Left ventricle myocardium superior (tissue), 1 donor: ENCODE results near the gene CACNA1B. TPM values are rescaled to one million over a fixed set of nuclear protein-coding genes. Genes with fewer than 3 reads are reported as not detected.
A peak's percentile ranks its signal among the peaks of the same experiment; 100 is the strongest.

Source experiments
- ATAC-seq: fragments of 200-7000 bp; cut with Tn5 transposase; one replicate; pipeline ENCODE4 v1.9.1; 2020; ENCODE audit warnings: mild to moderate bottlenecking, moderate library complexity
- DNase-seq: peaks from one replicate; pipeline ENCODE4 v3.0.0-alpha.2; 2020
- intact Hi-C: fragments of 100-400 bp; cut with micrococcal nuclease; formaldehyde crosslinking; loops from one replicate; pipeline ENCODE4 v1.11.0; 2022
- total RNA-seq: library from RNA; stranded (reverse); fragmentation: NEBNext Ultra II Directional; extraction: Animal tissue kit (Norgen Biotek cat#: 25700); gene quantifications from one replicate; pipeline ENCODE4 v1.2.1, GENCODE V29; 2021
- donor health status: DM: no; HTN: yes; CAD: no; lungs with severe emphysema.

The CACNA1B gene
- total RNA-seq, 1 donor from 2014 or later = 0.20 TPM

DNA sequence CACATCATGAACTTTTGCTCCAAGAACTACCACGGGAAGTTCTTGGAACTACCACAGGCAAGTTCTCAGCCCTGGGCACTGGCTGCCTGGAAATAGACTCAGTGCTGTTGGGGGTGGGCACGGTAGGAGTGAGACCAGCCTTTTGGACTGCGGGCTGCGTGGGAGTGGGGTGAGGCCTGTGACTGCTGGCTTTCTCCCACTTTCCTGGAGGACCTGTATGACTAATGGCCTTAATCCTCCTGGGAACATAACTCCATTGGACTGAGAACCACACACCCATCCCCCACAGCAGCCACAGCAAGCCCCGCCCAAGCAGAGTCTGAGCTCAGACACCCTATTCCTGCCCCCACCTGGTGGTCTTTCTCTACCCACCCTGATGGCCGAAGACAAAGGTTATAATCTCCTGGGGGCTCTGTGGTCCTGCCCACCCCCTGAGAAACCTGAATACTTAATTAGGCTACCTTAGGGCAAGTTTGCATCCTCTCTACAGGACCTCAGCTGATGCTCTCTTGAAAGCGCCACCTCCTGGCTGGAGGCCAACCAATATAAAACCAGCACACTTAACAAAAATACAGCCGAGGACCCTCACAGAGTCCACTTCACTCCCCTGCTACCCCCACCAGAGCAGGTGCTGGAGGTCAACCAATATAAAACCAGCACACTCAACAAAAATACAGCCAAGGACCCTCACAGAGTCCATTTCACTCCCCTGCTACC is 112.6 kb downstream of the CACNA1B start:
- peak; percentile 14 for DNase-seq
- intact Hi-C loops = no loop called here

DNA sequence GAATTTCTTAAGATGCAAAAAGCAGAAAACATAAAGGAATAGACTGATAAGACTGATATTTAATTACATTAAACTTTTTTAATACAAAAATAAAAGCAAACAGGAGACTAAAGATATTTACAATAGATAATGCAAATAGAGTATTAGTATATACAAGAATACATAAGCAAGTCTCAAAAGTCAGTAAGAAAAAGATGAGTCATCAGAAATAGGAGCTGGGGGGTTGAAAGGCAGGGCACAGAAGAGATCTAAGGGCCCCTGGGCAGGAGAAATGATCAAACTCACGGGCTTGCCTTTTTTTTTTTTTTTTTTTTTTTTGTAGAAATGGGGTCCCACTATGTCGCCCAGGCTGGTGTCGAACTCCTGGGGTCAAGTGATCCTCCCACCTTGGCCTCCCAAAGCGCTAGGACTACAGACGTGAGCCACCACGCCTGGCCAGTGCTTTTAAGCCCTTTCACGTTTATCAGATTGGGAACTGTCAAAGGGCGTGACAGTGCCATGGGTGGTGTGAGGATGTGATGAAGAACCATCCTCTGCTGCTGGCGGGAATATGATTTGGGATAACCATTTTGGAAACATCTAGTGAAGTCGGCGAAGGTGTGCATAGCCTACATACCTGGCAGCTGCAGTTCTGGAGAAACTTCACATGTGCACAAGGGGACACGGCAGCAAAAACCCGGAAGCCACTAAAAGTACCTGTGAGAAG is 126.1 kb downstream of the CACNA1B start:
- intact Hi-C loops = no loop called here
- ATAC-seq = no peak
- DNase-seq = peak; percentile 5

More for the DNA sequence above, 112.6 kb downstream of the CACNA1B start:
- ATAC-seq = no peak

DNA sequence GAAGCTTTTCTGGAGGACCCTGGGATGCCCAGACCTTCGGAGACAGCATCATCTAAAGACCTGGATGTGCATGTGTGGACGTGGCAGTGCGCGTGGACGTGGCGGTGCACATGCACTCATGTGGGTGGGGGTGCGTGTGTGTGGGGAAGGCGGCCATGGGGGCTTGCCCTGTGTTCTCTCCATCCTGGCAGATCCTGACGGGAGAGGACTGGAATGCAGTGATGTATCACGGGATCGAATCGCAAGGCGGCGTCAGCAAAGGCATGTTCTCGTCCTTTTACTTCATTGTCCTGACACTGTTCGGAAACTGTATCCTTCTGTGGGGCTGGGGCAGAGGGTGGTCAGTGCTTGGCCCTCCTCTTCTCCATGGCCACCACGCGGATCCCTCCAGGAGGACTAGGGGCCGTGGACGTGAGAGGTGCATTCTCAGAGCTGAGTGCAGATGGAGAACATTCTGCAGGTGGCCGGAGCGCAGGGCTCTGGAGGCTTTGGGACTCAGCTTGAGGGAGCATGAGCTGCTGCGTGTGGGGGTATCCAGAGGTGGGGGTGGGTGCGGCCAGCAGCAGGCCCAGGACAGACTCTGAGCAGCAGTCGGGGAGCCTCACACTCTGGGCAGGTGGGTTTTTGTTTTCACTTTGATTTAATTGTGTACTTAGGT is 129.1 kb downstream of the CACNA1B start:
- ATAC-seq = no peak
- DNase-seq = peak; percentile 6
- intact Hi-C loops = no loop called here

DNA sequence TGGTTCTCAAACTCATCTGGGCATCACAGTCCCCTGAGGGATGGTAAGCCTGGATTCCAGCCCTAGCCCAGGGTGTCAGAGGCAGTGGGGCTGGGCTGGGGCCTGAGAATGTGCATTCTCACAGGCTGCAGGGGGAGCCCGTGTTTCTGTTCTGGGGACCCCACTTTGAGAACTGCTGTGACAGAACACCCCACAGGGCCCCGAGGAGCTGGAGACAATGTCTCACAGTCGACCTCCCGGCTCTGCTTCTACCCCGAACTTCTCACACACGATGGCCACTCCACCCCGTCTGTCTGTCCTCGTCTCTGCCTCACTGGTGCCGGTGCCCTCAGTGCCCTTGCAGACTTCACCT is 130.0 kb downstream of the CACNA1B start:
- DNase-seq (no peak), ATAC-seq (no peak)
- intact Hi-C loops = no loop called here

DNA sequence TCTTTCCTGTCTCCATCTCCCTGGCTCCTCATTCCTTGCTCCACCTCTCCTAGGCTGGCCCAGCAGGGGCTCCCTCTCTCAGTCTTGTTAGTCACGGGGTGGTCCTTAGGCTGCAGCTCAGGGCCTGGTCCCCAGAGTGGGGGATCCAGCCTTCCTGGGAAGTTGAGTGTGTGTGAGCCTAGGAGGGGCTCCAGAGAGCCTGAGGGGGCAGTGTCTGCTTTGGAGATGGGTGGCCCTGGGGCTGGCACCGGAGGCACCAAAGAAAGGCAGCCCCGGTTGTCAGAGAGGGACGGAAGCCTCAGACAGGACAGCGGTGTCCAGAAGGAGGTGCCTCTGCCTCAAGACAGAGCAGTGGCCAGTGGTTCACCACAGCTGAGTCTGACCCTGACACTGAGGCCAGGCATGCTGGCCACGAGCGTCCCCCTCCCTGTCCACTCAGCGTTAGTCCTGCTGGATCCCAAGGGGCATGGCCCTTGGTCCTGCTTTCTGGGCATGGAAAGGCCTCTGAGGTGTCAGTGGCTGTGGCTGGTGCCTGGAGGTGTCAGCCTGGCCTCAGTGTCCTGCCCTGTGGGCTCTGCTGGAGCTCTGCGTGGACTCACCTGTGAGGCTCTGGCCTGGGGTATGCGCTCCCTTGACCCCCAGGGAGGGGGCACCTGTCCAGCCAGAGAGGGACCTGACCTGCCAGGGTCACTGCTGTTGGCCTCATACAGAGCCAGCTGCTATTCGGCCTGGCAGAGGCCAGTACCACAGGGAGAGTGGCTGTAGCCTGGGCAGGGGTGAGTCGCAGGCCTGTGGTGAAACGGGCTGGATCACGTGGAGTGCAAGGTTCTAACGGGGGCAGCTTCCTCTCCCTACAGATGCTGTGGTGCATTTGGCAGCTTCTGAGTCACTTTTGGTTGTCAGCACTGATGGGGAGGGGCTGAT is 130.6 kb downstream of the CACNA1B start:
- intact Hi-C loops = no loop called here
- DNase-seq (peak; percentile 18), ATAC-seq (no peak)

DNA sequence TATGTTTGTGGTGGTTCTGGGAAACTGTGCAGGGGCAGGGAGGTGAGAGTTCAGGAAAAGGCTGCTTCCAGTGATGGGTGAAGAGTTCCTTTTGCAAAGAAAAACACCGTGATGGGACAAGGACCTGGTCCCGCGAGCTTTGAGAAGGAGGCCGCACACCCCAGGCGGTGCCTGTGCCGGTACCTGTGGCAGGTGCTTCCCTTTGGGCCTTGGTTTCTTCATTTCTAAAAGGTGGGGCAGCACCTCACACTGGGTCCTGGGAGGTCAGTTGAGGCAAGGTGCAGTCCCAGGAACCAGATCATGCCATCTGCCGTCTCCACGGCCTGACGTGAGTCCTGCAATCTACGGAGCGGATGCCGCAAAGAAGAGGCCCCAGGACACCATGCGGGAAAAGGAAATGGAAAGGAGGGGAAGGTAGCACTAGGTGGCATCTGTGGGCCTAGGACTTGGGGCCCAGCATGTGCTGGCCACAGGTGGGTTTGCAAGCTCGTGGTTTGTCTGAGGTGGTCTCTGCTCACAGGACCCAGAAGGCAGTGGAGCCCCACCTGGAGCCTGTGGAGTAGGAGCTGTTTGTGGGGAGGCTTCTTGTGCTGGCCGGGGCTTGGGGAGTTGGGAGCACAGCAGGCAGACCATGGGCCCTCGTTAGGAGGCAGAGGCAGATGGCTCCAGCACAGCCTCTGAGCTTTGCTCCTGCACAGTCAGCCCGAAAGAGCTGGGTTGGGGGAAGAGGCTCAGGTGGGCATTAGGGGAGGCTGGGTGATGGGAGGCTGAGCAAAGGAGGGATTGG is 131.6 kb downstream of the CACNA1B start:
- DNase-seq (peak; percentile 19), ATAC-seq (no peak)
- intact Hi-C loops = no loop called here

DNA sequence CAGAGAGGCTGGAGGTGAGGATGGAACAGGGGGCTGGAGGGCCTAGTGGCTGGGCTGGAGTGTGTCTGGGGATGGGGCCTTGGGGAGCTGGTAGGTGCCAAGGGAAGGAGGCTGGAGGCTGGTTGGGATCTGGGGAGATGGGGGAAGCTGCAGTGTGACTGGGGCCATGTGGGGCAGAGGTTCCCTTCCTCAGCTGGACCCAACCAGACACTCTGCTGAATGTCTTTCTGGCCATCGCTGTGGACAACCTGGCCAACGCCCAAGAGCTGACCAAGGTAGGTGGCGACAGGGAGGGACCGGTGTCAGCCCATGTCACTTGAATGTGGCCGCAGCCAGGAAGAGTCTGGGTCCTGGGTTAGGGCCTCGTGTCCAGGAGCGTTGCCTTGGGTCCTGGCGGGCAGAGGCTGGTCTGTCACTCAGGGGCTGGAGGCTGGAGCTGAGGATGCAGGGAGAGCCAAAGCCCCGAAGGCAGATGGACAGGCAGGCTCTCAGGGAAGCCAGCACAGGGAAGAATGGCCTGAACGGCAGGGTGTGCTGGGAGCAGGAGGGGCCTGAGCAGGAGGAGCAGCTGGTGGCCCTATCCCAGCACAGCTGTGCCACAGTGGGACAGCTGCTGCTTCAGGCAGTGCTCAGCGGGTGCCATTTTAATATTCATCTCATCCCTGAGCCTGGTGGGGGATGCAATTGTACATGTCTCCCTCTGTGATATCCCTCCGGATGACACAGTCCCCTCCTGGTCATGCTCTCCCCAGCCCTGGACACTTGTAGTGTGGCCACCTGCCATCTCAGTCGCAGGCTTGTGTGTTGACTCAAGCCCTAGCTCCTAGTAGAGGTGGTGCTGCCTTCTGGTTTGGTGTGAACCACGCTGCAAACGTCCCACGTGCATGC is 132.5 kb downstream of the CACNA1B start:
- ATAC-seq = no peak
- peak; percentile 15 for DNase-seq
- intact Hi-C loops = no loop called here

DNA sequence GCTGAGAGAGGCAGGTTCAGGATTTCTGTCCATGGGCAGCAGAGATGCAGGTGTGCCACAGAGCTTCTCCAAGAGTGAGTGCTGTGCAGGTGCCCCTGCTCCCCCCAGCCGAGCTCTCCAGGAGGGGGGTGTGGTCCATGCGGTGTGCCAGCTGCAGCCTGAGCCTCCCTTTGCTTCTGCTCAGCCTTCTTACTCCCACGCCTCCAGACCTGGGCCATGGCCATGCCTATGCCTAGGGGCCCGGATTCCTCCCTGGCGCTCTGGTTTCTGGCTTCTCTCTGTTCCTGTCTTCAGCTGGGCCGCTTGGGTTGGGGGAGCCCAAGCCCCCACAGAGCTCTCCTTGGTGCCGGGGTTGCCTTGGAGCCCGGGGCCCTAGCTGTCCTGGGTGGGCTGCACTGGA is 133.3 kb downstream of the CACNA1B start:
- DNase-seq = peak; percentile 18
- ATAC-seq = no peak
- intact Hi-C loops = no loop called here

DNA sequence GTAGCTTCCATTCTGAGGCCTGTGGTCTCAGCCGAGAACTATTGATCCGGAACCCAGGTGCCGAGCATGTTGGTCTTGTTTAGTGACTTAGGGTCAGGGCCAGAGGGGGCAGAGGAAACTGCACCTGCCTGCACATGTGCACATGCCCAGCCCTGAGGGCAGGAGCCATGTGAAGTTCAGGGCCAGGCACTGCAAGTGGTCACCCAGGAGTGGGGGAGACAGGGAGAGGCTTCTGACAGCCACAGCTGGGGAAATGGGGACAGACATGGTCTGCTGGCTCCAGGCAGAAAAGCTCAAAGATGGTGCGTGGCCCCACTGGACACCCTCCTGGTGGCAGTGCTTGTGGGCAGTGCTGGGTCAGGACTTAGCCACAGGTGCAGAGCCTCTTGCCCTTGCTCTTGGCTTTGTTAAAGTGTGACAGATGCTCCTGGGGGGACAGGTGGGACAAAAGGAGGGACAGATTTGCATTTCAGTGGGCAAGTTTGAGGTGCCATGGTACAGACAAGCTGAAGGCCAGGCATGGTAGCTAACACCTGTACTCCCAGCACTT is 134.4 kb downstream of the CACNA1B start:
- peak; percentile 11 for DNase-seq
- no peak for ATAC-seq
- intact Hi-C loops = no loop called here

DNA sequence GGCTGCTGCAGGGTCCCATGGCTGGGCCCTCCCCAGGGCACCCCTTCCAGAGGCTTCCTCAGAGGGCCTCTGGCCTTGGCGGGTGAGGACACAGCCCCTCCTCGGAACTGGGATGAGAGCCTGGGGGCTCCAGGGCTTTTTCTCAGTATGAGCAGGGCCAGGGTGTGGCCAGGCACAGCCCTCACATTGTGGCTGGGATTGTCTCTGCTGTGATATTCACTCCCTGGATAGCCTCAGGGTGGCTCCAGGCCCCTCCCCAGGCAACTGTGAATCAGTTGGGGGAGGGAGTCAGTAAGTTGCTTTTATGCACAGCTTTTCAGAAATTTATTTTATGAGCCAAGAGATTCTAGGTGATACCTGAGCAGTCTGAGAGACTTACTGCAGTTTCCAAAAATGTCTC is 135.7 kb downstream of the CACNA1B start:
- no peak for DNase-seq
- intact Hi-C loops = no loop called here
- ATAC-seq = no peak

DNA sequence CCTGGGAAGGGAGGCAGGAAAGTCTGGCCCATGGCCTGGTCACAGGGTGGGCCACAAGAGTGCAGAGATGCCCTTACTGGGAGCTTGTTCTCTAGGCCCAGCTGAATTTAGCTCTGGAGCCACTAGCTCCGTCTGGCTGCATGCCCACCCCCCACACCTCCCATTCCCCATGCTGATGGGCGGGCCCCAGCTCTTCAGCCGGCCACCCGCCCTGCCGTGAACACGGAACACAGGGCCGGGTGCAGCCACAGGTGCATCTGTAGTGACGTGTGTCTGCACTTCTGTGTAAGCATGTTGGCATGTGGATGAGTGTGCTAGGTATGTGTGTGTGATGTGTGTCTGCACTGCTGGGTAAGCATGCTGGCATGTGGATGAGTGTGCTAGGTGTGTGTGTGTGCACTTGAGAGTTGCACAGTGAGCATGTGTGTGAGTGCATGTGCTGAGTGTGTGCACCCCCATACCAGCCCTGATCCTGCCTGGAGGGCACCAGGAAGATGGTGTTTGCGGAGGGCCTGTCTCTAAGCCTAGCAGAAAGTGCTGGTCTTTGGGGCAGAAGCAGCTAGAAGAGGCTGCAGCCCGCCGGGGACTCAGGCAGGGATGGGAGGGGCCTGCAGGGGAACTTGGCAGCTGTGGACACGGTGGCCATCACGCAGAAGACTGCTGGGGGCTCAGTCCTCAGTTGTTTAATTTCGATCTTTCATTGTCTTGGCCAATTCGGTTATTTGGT is 136.4 kb downstream of the CACNA1B start:
- peak; percentile 29 for DNase-seq

DNA sequence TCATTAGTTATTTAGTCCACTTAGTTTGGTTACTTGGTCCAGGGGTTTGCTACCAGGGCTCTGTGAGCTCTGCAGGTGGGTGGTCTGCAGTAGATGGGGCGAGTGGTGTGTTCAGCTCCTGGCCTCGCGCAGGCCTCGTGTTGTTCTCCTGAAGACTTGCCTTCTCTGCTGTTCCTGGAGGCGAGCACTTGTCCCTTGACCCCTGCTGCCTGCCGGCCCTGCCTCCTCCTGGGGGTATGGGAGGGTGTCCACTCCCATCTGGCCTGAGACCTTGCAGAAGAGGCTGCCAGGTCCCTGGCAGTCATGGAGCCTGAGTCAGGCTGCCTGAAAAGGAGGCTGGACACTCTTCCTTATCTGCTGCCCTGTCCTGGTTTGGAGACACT is 137.0 kb downstream of the CACNA1B start:
- DNase-seq = no peak
- intact Hi-C loops = no loop called here
- peak; percentile 15 for ATAC-seq

More for the DNA sequence above, 136.4 kb downstream of the CACNA1B start:
- ATAC-seq = peak; percentile 53
- intact Hi-C loops = no loop called here

DNA sequence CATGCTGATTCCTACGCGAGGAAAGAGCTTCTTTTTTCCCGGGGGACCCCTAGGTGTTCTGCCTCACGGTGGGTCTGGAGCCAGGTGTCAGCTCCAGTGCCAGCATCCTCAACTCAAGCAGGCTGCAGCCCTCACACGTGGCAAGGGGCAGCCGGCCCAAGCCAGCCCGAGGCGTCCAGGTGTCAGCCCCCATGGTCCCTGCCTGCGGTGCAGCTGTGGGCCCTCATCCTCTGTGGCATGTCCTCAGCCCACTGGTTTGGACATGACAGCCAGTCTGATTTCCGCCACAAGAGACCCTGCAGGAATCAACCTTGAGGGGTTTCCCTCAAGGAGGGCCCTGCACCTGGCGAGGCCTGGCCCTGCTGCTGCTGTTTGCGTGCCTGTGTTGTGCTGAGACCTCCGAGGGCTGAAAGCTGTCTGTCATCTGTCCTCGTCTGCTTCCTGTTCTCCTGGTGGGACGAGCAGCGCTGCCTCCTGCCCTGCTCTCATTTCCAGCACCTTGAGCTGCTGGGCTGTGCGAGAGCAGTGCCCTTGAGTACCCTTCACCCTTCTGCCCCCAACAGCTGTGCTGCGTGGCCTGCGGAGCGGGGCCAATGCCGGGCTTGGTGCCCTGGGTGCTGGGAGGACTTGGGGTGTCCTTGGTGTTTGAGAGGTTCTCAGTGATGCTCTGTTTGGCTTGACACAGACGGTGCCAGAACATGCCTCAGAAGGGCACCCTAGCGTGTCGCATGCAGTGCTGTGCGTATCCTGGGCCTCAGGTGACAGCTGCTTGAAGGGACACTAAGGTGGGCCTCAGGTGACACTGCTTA is 137.6 kb downstream of the CACNA1B start:
- no peak for ATAC-seq
- intact Hi-C loops = no loop called here

DNA sequence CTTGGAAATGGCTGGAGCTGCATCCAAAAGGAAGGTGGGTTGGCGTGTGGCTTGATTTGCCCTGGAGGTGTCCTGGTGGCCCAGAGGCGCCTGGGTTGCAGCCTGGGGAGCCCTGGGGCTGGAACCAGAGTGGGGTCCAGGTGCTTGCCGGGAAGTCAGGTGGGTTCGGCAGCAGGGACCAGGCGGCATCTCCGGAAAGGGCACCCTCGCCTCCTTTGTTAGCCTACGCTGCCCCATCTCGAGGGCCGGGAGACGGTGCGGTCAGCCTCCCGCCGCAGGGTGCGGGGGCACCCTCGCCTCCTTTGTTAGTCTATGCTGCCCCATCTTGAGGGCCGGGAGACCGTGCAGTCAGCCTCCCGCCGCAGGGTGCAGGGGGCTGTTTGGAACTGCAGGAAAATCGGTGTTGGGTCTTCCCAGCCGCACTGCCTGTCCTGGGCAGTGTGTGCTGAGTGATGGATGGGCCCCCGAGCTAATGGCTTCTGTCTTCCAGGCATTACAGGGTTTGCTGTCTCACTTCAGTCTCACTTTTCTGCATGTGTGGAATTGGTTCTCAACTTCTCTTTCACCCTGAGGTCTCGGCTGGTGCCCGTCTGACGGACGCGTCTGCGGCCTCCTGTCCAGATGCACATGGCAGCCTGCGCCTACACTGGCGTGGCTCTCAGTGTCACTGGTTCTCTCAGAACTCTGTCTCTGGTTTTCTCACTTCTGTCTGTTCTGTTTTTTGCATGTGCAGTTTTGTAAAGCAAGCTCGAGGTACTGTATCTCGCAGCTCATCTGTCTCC is 139.0 kb downstream of the CACNA1B start:
- intact Hi-C loops = no loop called here
- no peak for DNase-seq
- ATAC-seq = no peak

More for the DNA sequence above, 137.6 kb downstream of the CACNA1B start:
- peak; percentile 21 for DNase-seq

DNA sequence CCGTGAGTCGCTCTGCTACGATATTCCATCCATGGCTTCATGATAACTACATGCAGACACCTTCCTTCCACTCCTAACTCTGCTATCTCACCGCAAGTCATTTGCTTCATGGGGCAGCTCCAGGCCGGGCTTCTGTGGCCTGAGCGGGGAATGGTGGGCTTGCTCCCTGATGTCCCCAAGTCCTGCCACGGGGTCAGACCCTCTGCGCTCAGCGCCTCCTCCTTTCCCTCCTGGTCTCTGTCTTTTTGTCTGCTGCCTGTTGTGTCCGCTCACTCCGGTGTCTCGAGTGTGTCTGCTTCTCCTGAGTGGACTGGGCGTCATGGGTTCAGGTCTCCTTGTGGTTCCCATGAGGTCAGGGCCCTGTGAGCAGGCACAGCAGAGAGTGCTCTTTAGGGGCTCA is 139.6 kb downstream of the CACNA1B start:
- intact Hi-C loops = no loop called here
- no peak for ATAC-seq
- DNase-seq = no peak
